Sigmoid colon (tissue), 7 donors: Measurements from ENCODE around the gene TRIM2. TPM values are rescaled to one million over a fixed set of nuclear protein-coding genes. Genes with fewer than 3 reads are reported as not detected.

Source experiments
- DNase-seq: peaks from one replicate; pipeline ENCODE4 v3.0.0-alpha.2; 2019
- H3K27ac ChIP-seq, 4 donors: fragments of 200-600 bp; sonication (generic); one replicate each; pipeline ENCODE4 v1.5.1; 2016 to 2019; ENCODE audit warnings: mild to moderate bottlenecking in 1 of 4
- H3K27me3 ChIP-seq, 3 donors: fragments of 200-600 bp; sonication (generic); one replicate each; pipeline ENCODE4 v1.5.1; 2019; ENCODE audit warnings: mild to moderate bottlenecking in 1 of 3
- H3K36me3 ChIP-seq, 4 donors: fragments of 200-600 bp; sonication (generic); one replicate each; pipeline ENCODE4 v1.5.1; 2016 to 2019
- H3K4me1 ChIP-seq, 4 donors: fragments of 200-600 bp; sonication (generic); one replicate each; pipeline ENCODE4 v1.5.1; 2017 to 2019
- H3K4me3 ChIP-seq, 4 donors: fragments of 200-600 bp; sonication (generic); one replicate each; pipeline ENCODE4 v1.5.1; 2017 to 2019; ENCODE audit warnings: mild to moderate bottlenecking in 2 of 4, moderate library complexity in 1 of 4
- H3K9me3 ChIP-seq, 4 donors: fragments of 200-600 bp in 3 of 4; sonication (generic) in 3 of 4; one replicate each; pipeline versions ENCODE4 v1.5.1 to v1.6.1; 2013 to 2019
- EP300 ChIP-seq, 4 donors: sonication (generic); formaldehyde crosslinking; IDR thresholded peaks; one replicate each; pipeline ENCODE4 v1.6.1; 2017; ENCODE audit warnings: antibody characterized with exemption in 4 of 4
- POLR2A ChIP-seq, 2 donors: fragments of 450-650 bp; IDR thresholded peaks; one replicate each; pipeline ENCODE4 v1.6.1; 2016; ENCODE audit warnings: antibody characterized with exemption in 2 of 2, mild to moderate bottlenecking in 2 of 2, moderate library complexity in 2 of 2
- POLR2AphosphoS5 ChIP-seq, 4 donors: sonication (generic); formaldehyde crosslinking; IDR thresholded peaks; one replicate each; pipeline ENCODE4 v1.6.1; 2017; ENCODE audit warnings: antibody characterized with exemption in 4 of 4
- WGBS, 2 donors: extraction: QIAGEN DNeasy Blood & Tissue Kit; methylation state at CpG; one replicate each; pipeline ENCODE4 v1.1.7; 2013; 5-methylcytosine and 5-hydroxymethylcytosine counted together
- intact Hi-C: fragments of 100-400 bp; cut with DNase I; formaldehyde crosslinking; loops from one replicate; pipeline ENCODE4 v1.15.1; 2023
- polyA plus RNA-seq, 3 donors: library from polyadenylated mRNA; stranded (reverse); fragments of 200-250 nt; gene quantifications; one replicate each; pipeline ENCODE4 v1.2.3, GENCODE V29; 2013
- small RNA-seq, 3 donors: library from RNA; depleted of rRNA; stranded (forward); fragments of <200 nt; gene quantifications; one replicate each; pipeline ENCODE3, GENCODE V24; 2016
- total RNA-seq, 4 donors: library from RNA; depleted of rRNA; stranded (reverse); fragments of >200 nt; gene quantifications; one replicate each; pipeline ENCODE4 v1.1.0, GENCODE V29; 2016
- TF ChIP-seq, protein P1 (sequence below), 4 experiments: fragments of 450-650 bp in 3 of 4; fragments of 200-600 bp in 1 of 4; IDR thresholded peaks; one replicate each; pipeline ENCODE4 v1.5.1; 2016 to 2019; ENCODE audit warnings: antibody characterized with exemption in 4 of 4, mild to moderate bottlenecking in 3 of 4, moderate library complexity in 2 of 4
- donor health status: healthy with polysubstance abuse.
- donor health status: Bipolar disorder and iron deficiency.
- donor health status: healthy.

The TRIM2 gene
- total and polyA plus RNA-seq, 7 donors, result 19.8 to 51.7 (median 31.6) TPM

DNA sequence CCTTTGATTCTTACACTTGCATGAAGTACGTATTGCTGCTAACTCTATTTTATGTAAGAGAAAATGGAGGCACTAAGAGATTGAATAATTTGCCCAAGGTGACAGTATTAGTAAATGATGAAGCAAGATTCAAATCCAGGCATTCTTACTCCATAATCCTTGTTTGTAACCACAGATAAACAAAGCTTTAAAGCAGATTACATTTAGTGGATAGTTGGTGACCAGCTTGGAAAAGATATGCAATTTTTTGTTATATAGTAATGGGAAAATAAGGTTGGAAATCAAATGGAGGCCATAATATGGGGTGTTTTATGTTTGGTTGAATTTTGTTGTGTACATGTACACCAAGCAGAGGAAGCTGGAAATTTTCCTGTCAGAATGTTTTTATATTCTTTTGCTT, 171.1 kb downstream of the TRIM2 start:
- H3K4me3 ChIP-seq, result no peak overlapping the region
- H3K4me1 ChIP-seq, result no peaks in the 10 kb centered on the region
- WGBS, 2 donors, result 89 to 94% methylated on average over 1 of the region's 1 CpG
- H3K27me3 ChIP-seq, result no peaks in the 10 kb centered on the region
- H3K27ac ChIP-seq, result no peak overlapping the region
- intact Hi-C loops, result no loop called here
- TF ChIP-seq POLR2A (IDR thresholded peaks at IDR 0.05), result no peak
- TF ChIP-seq, protein P1, sequence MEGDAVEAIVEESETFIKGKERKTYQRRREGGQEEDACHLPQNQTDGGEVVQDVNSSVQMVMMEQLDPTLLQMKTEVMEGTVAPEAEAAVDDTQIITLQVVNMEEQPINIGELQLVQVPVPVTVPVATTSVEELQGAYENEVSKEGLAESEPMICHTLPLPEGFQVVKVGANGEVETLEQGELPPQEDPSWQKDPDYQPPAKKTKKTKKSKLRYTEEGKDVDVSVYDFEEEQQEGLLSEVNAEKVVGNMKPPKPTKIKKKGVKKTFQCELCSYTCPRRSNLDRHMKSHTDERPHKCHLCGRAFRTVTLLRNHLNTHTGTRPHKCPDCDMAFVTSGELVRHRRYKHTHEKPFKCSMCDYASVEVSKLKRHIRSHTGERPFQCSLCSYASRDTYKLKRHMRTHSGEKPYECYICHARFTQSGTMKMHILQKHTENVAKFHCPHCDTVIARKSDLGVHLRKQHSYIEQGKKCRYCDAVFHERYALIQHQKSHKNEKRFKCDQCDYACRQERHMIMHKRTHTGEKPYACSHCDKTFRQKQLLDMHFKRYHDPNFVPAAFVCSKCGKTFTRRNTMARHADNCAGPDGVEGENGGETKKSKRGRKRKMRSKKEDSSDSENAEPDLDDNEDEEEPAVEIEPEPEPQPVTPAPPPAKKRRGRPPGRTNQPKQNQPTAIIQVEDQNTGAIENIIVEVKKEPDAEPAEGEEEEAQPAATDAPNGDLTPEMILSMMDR (IDR thresholded peaks at IDR 0.05), result no peak
- no peak for TF ChIP-seq POLR2AphosphoS5 (IDR thresholded peaks at IDR 0.05)
- no peak for TF ChIP-seq EP300 (IDR thresholded peaks at IDR 0.05)
- H3K9me3 ChIP-seq, result no peaks in the 10 kb centered on the region
- H3K36me3 ChIP-seq, result no peaks in the 10 kb centered on the region
- DNase-seq, result no peak

DNA sequence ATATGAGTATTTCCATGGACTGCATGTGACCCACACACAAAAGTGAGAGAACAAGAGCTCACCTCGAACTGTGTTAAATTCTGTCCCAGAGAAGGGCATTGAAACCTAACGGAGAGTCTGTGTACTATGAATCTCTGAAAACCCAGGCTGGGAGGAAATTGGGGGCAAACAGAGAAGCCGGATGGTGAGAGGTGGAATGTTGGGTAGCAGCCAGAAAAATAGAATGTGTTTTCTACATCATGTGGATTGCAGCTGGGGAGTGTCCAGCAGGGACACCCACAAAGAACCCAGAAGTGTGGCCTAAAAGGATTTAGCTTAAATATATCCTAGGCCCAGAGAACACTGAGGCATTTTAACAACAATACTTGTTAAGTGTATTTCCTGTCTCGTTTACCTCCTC, 178.9 kb downstream of the TRIM2 start:
- H3K4me1 ChIP-seq, result peaks cover 0 to 4% (median 0%) of the 10 kb centered on the region in 4 donors
- H3K9me3 ChIP-seq, result no peaks in the 10 kb centered on the region
- H3K27me3 ChIP-seq, result no peaks in the 10 kb centered on the region
- H3K27ac ChIP-seq, result no peak overlapping the region
- no peak overlapping the region for H3K4me3 ChIP-seq
- 86 to 92% methylated on average over 4 of the region's 4 CpGs for WGBS, 2 donors
- H3K36me3 ChIP-seq, result no peaks in the 10 kb centered on the region
- TF ChIP-seq POLR2AphosphoS5 (IDR thresholded peaks at IDR 0.05) (no peak), POLR2A (IDR thresholded peaks at IDR 0.05) (no peak), EP300 (IDR thresholded peaks at IDR 0.05) (no peak)
- TF ChIP-seq, protein P1 (IDR thresholded peaks at IDR 0.05), result no peak
- intact Hi-C loops, result no loop called here
- DNase-seq, result no peak

DNA sequence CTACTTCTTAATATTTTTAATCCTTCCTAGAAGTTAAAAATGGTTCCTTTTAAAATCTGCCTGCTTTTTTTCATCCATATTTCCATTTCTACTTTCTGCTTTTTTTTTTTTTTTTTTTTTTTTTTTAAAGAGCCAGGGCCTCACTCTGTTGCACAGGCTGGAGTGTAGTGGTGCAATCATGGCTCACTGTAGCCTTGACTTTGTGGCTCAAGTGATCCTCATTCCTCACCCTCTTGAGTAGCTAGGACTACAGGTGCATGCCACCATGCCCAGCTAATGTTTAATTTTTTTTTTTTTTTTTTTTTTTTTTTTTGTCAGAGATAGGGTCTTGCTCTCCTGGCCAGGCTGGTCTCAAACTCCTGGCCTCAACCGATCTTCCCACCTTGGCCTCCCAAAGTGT, 179.9 kb downstream of the TRIM2 start:
- DNase-seq, result no peak
- H3K4me3 ChIP-seq, result no peak overlapping the region
- 100% methylated on average over 1 of the region's 1 CpG for WGBS, 2 donors
- no peaks in the 10 kb centered on the region for H3K36me3 ChIP-seq
- no peak overlapping the region for H3K27ac ChIP-seq
- peaks cover 0 to 4% (median 0%) of the 10 kb centered on the region in 4 donors for H3K4me1 ChIP-seq
- H3K9me3 ChIP-seq, result no peaks in the 10 kb centered on the region
- TF ChIP-seq POLR2A (IDR thresholded peaks at IDR 0.05), result no peak
- H3K27me3 ChIP-seq, result no peaks in the 10 kb centered on the region
- intact Hi-C loops, result no loop called here

DNA sequence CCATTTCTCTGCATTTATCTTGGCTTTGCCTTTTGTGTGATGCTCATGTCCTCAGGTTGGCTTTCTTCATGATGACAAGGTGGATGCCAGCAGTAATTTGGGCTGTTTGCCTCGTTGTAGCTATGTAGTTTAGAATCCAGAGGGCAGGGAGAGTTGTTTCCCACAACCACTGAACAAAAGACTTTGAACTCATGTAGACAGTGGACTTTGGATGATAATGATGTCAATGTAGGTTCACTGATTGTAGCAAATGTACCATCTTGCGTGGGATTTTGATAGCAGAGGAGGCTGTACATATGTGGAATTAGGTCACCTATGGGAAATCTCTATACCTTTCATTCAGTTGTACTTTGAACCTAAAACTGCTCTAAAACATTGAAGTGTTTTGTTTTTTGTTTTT, 181.5 kb downstream of the TRIM2 start:
- H3K4me1 ChIP-seq, result peaks cover 0 to 4% (median 0%) of the 10 kb centered on the region in 4 donors
- H3K4me3 ChIP-seq, result no peak overlapping the region
- intact Hi-C loops, result no loop called here
- no peak overlapping the region for H3K27ac ChIP-seq
- no peak for DNase-seq
- TF ChIP-seq POLR2AphosphoS5 (IDR thresholded peaks at IDR 0.05), result no peak
- TF ChIP-seq EP300 (IDR thresholded peaks at IDR 0.05), result no peak
- TF ChIP-seq POLR2A (IDR thresholded peaks at IDR 0.05), result no peak
- TF ChIP-seq, protein P1 (IDR thresholded peaks at IDR 0.05), result no peak
- H3K36me3 ChIP-seq, result no peaks in the 10 kb centered on the region
- H3K27me3 ChIP-seq, result no peaks in the 10 kb centered on the region
- no peaks in the 10 kb centered on the region for H3K9me3 ChIP-seq
- 40 to 81% methylated on average over 2 of the region's 2 CpGs for WGBS, 2 donors

DNA sequence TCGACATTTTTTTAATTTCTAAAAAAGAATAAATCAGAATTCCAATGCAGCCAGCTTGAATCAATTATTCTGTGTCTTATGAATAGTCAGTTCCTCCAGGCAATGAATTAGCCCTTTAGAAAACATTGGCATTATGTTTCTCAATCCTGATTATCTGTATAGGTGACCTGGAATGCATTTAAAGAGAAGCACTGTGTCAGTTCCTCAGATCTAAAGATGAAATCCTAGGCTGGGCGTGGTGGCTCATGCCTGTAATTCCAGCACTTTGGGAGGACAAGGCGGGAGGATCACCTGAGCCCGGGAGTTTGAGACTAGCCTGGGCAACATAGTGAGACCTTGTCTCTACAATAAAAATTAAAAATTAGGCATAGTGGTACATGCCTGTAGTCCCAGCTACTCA, 183.7 kb downstream of the TRIM2 start:
- H3K9me3 ChIP-seq, result no peaks in the 10 kb centered on the region
- H3K27me3 ChIP-seq, result no peaks in the 10 kb centered on the region
- peaks cover 0 to 4% (median 0%) of the 10 kb centered on the region in 4 donors for H3K4me1 ChIP-seq
- H3K36me3 ChIP-seq, result no peaks in the 10 kb centered on the region
- 94 to 98% methylated on average over 4 of the region's 4 CpGs for WGBS, 2 donors
- TF ChIP-seq, protein P1 (IDR thresholded peaks at IDR 0.05), result no peak
- intact Hi-C loops, result no loop called here
- H3K4me3 ChIP-seq, result no peak overlapping the region
- no peak overlapping the region for H3K27ac ChIP-seq
- DNase-seq, result no peak

Small RNA genes within 50 kb of the gene (small RNA-seq; reads per million reads assigned to genes)
- gene RF00019 (0 reads per million in 3 donors), gene RN7SL419P (0 reads per million in 3 donors), gene RNU6-1196P (0 reads per million in 3 donors)

Other genes with a start within 250 kb of the TRIM2 start
- gene MND1, start 140.2 kb downstream of the TRIM2 start, total RNA-seq, result 1 to 10 TPM in 1 of 4 donors, not detected in 3; 2.4 TPM
- gene MND1, start 140.2 kb downstream of the TRIM2 start, polyA plus RNA-seq, result 1 to 10 TPM; 3.0 to 7.1 (median 5.1) TPM